Fibroblast of skin of left quadriceps (primary cell): ENCODE results near the gene SMKR1.

Source experiments
- DNase-seq, 2 experiments: peaks; one replicate each; pipeline ENCODE4 v3.0.0-alpha.2; 2013; ENCODE audit warnings: low read depth in 2 of 2

SMKR1 gene

GRCh38 chr7:129482781-129483180, 19.6 kb upstream of the SMKR1 start:
- no peak for DNase-seq

GRCh38 chr7:129489491-129489890, 12.8 kb upstream of the SMKR1 start:
- DNase-seq = peak; percentile 60 to 66

GRCh38 chr7:129492391-129492790, 9.9 kb upstream of the SMKR1 start:
- no peak for DNase-seq

- DNase-seq = no peak
Measured at GRCh38 chr7:129493555-129493954, 8.8 kb upstream of the SMKR1 start.

- peak; percentile 72 to 78 for DNase-seq
Measured at GRCh38 chr7:129494041-129494440, 8.3 kb upstream of the SMKR1 start.

- DNase-seq = no peak
Measured at GRCh38 chr7:129495987-129496386, 6.3 kb upstream of the SMKR1 start.

- no peak for DNase-seq
Measured at GRCh38 chr7:129496653-129497052, 5.7 kb upstream of the SMKR1 start.

GRCh38 chr7:129497156-129497555, 5.2 kb upstream of the SMKR1 start:
- no peak for DNase-seq

GRCh38 chr7:129498021-129498420, 4.3 kb upstream of the SMKR1 start:
- no peak for DNase-seq

- no peak for DNase-seq
Measured at GRCh38 chr7:129499999-129500398, 2.3 kb upstream of the SMKR1 start.

GRCh38 chr7:129502708-129503685, 666 bp downstream of the SMKR1 start:
- DNase-seq = no peak

- DNase-seq = no peak
Measured at GRCh38 chr7:129503725-129504124, 1.4 kb downstream of the SMKR1 start.

- no peak for DNase-seq
Measured at GRCh38 chr7:129512192-129512591, 9.9 kb downstream of the SMKR1 start.

GRCh38 chr7:129513546-129513945, 11.2 kb downstream of the SMKR1 start:
- DNase-seq = no peak

- no peak for DNase-seq
Measured at GRCh38 chr7:129514683-129515082, 12.4 kb downstream of the SMKR1 start.

GRCh38 chr7:129515381-129515780, 13.1 kb downstream of the SMKR1 start:
- DNase-seq = no peak

GRCh38 chr7:129517931-129518330, 15.6 kb downstream of the SMKR1 start:
- DNase-seq = no peak

- no peak for DNase-seq
Measured at GRCh38 chr7:129519464-129519863, 17.1 kb downstream of the SMKR1 start.

GRCh38 chr7:129522088-129522970, 20.0 kb downstream of the SMKR1 start:
- no peak for DNase-seq

GRCh38 chr7:129522971-129523340, 20.6 kb downstream of the SMKR1 start:
- no peak for DNase-seq

GRCh38 chr7:129523924-129524323, 21.6 kb downstream of the SMKR1 start:
- DNase-seq = no peak

GRCh38 chr7:129524405-129524804, 22.1 kb downstream of the SMKR1 start:
- DNase-seq = peak; percentile 44 to 52
